ENCODE data around the gene KLHL22. TPM values are rescaled to one million over a fixed set of nuclear protein-coding genes. Genes with fewer than 3 reads are reported as not detected.

The KLHL22 gene
- total and polyA plus RNA-seq, 2 of the 4 experiments (the other 2 are of a cell fraction): 27.1 to 30.1 TPM

DNA sequence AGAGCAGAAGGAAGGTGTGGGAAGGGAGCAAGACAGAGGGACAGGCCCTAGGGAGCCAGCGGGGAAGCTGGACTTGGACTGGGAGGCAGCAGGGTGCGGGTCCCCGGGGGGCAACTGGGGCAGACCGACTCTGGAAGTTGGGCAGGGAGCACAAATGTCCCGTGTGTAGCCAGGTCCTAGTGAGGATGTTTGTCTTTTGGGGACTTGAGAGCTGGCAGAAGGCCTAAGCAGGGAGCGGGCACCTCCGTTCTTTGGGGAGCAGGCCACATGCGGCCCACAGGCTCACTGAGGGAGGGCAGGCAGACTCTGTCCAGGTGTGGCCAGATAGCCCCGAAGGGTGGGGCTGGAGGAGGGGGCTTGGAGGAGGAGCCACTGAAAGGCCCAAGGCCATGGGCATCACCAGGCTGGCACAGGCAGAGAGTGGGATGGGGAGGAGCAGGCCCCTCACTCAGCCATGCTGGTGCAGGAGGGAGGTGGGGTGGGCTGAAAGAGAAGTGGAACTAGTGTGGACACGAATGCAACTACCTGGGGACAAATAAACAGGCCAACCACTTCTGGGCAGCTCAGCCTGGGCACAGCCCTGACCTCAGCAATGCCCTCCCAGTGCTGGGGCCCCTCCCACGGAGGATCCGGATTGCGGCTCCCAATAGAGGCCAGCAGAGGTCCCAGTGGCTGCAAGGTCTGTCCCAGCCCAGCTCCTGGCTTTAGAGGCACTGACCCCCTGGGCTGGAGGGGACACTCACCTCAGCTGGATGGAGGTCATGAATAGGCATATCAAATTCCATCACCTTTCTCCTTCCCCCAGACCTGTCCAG lies 56.7 kb downstream of the KLHL22 start:
- H2AK9ac ChIP-seq (replicated peaks; ENCODE audit: low read depth, low read length, poor library complexity): peak overlapping the region; percentile 71
- intact Hi-C loops (cut with micrococcal nuclease) (no loop called here), in situ Hi-C loops (cut with MboI; ENCODE audit: low sequenced_read_pairs) (no loop called here), dilution Hi-C loops (cut with HindIII; ENCODE audit: low sequenced_read_pairs, unreplicated experiment) (no loop called here)
- H3K23ac ChIP-seq (ENCODE audit: low read depth, low read length): no peak overlapping the region
- peak overlapping the region; percentile 85 for H3K4ac ChIP-seq (ENCODE audit: low read depth, low read length)
- peak overlapping the region; percentile 65 to 75; a peak in 2 of 4 replicates for H4K8ac ChIP-seq (ENCODE audit: low read depth in 2 of 2, low read length in 2 of 2)
- no peak overlapping the region for H3K56ac ChIP-seq (ENCODE audit: extremely low read depth, insufficient read depth, low read length)
- CTCF ChIA-PET: interaction anchor here (1.6 kb wide), 1 partner anchor 15 kb away, joined by 4 read pairs; no protein-coding TSS in a partner anchor
- H3K27ac ChIP-seq (ENCODE audit: insufficient read depth, low read length): peak overlapping the region; percentile 91
- H3K18ac ChIP-seq (ENCODE audit: low read depth, low read length): no peak overlapping the region; the same call in 1 of the 2 replicates
- no peak for ATAC-seq (ENCODE audit: low read depth)
- peaks cover 20% of the 10 kb centered on the region for H3K9me1 ChIP-seq (ENCODE audit: insufficient read depth, low read length)
- peak overlapping the region; percentile 84 for H4K91ac ChIP-seq (ENCODE audit: insufficient read depth, low read depth, low read length)
- DNase-seq: no peak
- peak overlapping the region; percentile 96 for H2AFZ ChIP-seq (replicated peaks; ENCODE audit: low read length, poor library complexity)
- H2AK5ac ChIP-seq (ENCODE audit: low read depth, low read length): peak overlapping the region; percentile 89
- H3K27me3 ChIP-seq (ENCODE audit: control insufficient read depth, insufficient read depth, low read length): no peaks in the 10 kb centered on the region
- H3K79me1 ChIP-seq (ENCODE audit: low read depth in 1 of 2, low read length in 2 of 2): peaks cover 16 to 52% of the 10 kb centered on the region in 2 experiments; a peak in 3 of 4 replicates
- POLR2A ChIA-PET (ENCODE audit: unreplicated experiment): no interaction called here
- peaks cover 6% of the 10 kb centered on the region; the same call in 1 of the 2 replicates for H3K36me3 ChIP-seq (ENCODE audit: control insufficient read depth, insufficient read depth, low read length)
- H2BK15ac ChIP-seq (ENCODE audit: low read depth, low read length): no peak overlapping the region; the same call in 2 of the 3 replicates
- peak overlapping the region; percentile 91 for H3K9ac ChIP-seq (ENCODE audit: low read depth, low read length)
- H4K20me1 ChIP-seq (ENCODE audit: insufficient read depth, low read length): peaks cover 29% of the 10 kb centered on the region
- H3K4me3 ChIP-seq (ENCODE audit: insufficient read depth, low read depth, low read length): peak overlapping the region; percentile 90
- peaks cover 21% of the 10 kb centered on the region for H3K4me1 ChIP-seq (ENCODE audit: control insufficient read depth, insufficient read depth, low read length)
- BruUV-seq (replicated peaks): no TSS peak
- peak overlapping the region; percentile 91 for H4K5ac ChIP-seq (ENCODE audit: low read depth, low read length)
- 76% methylated on average over 4 of the region's 13 CpGs; no CpG with 5 or more reads in 1 of the 2 experiments for WGBS, 2 experiments (ENCODE audit: extremely low coverage in 2 of 2, insufficient read length in 1 of 2)
- H3K14ac ChIP-seq (replicated peaks; ENCODE audit: low read depth, low read length): peak overlapping the region; percentile 58
- peak overlapping the region; percentile 93 for H3K4me2 ChIP-seq (ENCODE audit: low read depth, low read length)
- H2BK5ac ChIP-seq (ENCODE audit: low read depth, low read length, poor library complexity, severe bottlenecking): no peak overlapping the region
- H2BK120ac ChIP-seq (ENCODE audit: low read depth, low read length): no peak overlapping the region
- H3K9me3 ChIP-seq (ENCODE audit: control insufficient read depth, insufficient read depth, low read length): no peaks in the 10 kb centered on the region
- H2BK20ac ChIP-seq (ENCODE audit: low read depth, low read length): no peak overlapping the region
- no peak for TF ChIP-seq RCOR1 (IDR thresholded peaks at IDR 0.05; ENCODE audit: insufficient replicate concordance, low read length)
- no peak for TF ChIP-seq CHD1 (IDR thresholded peaks at IDR 0.05; ENCODE audit: low read depth, low read length)
- TF ChIP-seq MAZ (IDR thresholded peaks at IDR 0.05; ENCODE audit: borderline replicate concordance, low read depth, low read length): peak; percentile 50; the same call in 1 of the 2 replicates
- TF ChIP-seq, protein P1, sequence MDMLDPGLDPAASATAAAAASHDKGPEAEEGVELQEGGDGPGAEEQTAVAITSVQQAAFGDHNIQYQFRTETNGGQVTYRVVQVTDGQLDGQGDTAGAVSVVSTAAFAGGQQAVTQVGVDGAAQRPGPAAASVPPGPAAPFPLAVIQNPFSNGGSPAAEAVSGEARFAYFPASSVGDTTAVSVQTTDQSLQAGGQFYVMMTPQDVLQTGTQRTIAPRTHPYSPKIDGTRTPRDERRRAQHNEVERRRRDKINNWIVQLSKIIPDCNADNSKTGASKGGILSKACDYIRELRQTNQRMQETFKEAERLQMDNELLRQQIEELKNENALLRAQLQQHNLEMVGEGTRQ (IDR thresholded peaks at IDR 0.05; ENCODE audit: low read depth, low read length): no peak
- no peak for TF ChIP-seq MXI1 (IDR thresholded peaks at IDR 0.05; ENCODE audit: borderline replicate concordance, low read depth, low read length)
- TF ChIP-seq, protein P2, sequence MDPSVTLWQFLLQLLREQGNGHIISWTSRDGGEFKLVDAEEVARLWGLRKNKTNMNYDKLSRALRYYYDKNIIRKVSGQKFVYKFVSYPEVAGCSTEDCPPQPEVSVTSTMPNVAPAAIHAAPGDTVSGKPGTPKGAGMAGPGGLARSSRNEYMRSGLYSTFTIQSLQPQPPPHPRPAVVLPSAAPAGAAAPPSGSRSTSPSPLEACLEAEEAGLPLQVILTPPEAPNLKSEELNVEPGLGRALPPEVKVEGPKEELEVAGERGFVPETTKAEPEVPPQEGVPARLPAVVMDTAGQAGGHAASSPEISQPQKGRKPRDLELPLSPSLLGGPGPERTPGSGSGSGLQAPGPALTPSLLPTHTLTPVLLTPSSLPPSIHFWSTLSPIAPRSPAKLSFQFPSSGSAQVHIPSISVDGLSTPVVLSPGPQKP (IDR thresholded peaks at IDR 0.05; ENCODE audit: borderline replicate concordance, low read depth, low read length): no peak
- TF ChIP-seq NFE2L2 (IDR thresholded peaks at IDR 0.05; ENCODE audit: low read depth, low read length): no peak
- TF ChIP-seq RFX5 (IDR thresholded peaks at IDR 0.05; ENCODE audit: low read depth, low read length): no peak
- TF ChIP-seq FOS (IDR thresholded peaks at IDR 0.05; ENCODE audit: low read depth, low read length): no peak
- no peak for TF ChIP-seq CEBPB (IDR thresholded peaks at IDR 0.05; ENCODE audit: low read depth, low read length)
- no peak for TF ChIP-seq MAFK (IDR thresholded peaks at IDR 0.05; ENCODE audit: low read depth, low read length)
- peak; percentile 21; the same call in 1 of the 2 replicates for TF ChIP-seq RAD21 (IDR thresholded peaks at IDR 0.05; ENCODE audit: low read length)
- TF ChIP-seq, protein P3, sequence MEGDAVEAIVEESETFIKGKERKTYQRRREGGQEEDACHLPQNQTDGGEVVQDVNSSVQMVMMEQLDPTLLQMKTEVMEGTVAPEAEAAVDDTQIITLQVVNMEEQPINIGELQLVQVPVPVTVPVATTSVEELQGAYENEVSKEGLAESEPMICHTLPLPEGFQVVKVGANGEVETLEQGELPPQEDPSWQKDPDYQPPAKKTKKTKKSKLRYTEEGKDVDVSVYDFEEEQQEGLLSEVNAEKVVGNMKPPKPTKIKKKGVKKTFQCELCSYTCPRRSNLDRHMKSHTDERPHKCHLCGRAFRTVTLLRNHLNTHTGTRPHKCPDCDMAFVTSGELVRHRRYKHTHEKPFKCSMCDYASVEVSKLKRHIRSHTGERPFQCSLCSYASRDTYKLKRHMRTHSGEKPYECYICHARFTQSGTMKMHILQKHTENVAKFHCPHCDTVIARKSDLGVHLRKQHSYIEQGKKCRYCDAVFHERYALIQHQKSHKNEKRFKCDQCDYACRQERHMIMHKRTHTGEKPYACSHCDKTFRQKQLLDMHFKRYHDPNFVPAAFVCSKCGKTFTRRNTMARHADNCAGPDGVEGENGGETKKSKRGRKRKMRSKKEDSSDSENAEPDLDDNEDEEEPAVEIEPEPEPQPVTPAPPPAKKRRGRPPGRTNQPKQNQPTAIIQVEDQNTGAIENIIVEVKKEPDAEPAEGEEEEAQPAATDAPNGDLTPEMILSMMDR (conservative IDR thresholded peaks at IDR 0.05; ENCODE audit: low read depth, low read length): peak; percentile 37
- TF ChIP-seq POLR2A (IDR thresholded peaks at IDR 0.05; ENCODE audit: low read depth, low read length): no peak

All from IMR-90 (cell line).